DOHH2 (cell line): Measurements from ENCODE around the gene LRP8.

Experiments used
- CTCF ChIP-seq: fragments of 200-600 bp; sonication (generic); IDR thresholded peaks from one replicate; pipeline ENCODE4 v1.5.1; 2014; ENCODE audit warnings: antibody characterized with exemption, mild to moderate bottlenecking, low read depth, low read length; ENCODE audit not compliant: poor library complexity, severe bottlenecking
- EZH2phosphoT487 ChIP-seq: fragments of 200-600 bp; sonication (generic); IDR thresholded peaks from 2 replicates; pipeline ENCODE4 v1.6.1; 2017; ENCODE audit warnings: borderline replicate concordance, mild to moderate bottlenecking, antibody characterized with exemption, low read length, moderate library complexity, mixed read lengths

DNA sequence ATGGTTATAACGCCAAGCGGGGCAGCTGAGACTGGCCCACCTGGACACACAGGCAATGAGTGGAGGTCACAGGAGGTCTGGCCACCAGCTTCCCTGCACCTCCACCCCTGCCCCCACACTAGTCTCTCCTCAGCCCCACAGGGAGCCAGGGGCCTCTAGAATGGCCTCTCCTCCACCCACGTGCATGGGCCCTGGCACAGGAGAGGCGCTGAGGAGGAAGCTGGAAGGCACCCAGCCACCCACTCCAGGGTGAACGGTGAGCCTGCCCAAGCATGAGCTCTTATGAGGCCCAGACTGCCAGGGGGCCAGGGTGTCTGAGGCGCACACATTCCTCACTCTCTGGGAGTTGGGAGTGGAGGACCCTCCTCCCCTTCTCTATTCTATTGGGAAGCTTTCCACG, 22.2 kb downstream of the LRP8 start:
- TF ChIP-seq CTCF (no peak), EZH2phosphoT487 (no peak)
